HG03025 (cell line): ENCODE data around the gene ARHGAP26.
"Not testable (repeated sequence)": the region's sequence is repeated elsewhere in the genome, so short reads cannot be mapped to it uniquely, and the experiment has no call there.

Experiments
- ATAC-seq: cut with Tn5 transposase; IDR thresholded peaks from one replicate; pipeline ENCODE4 v1.9.1; 2021; ENCODE audit warnings: mild to moderate bottlenecking, moderate library complexity; ENCODE audit not compliant: unreplicated experiment, low FRiP score

ARHGAP26 gene

GRCh38 chr5:143093452-143094086, 323.4 kb downstream of the ARHGAP26 start:
- no peak for ATAC-seq

DNA sequence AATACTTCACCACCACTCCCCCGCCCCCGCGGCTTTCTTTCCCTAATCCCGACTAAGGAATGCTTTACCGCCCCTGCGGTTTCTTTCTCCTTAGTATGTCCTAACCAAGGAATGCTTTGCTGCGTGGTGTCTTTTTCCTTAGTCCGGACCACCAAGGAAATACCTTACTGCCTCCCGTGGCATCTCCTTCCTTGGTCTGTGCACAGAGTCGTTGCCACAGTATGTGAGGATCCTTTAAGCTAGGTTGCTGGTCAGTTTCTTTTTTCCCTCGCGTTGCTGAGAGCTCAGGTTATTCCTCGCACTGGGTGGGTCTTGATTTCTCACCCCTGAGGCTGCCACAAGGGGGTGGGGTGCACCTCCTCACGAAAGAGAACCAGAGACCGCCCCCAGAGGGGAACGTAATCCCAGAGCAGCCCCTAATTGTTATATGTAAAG, 323.9 kb downstream of the ARHGAP26 start:
- no peak for ATAC-seq

DNA sequence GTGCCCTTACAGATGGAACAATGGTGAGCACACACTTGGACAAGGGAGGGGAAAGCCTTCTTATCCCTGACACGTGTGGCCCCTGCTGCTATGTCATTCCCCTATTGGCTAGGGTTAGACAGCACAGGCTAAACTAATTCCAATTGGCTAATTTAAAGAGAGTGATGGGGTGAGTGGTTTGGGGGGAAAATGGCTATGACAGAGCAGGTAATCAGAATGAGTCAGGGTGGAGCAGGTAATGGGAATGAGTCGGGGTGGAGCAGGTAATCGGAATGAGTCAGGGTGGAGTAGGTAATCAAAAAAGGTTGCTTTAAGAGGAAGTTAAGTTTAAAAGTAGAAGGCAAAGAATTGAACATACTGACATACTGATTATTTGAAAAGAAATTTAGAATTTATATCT, 324.4 kb downstream of the ARHGAP26 start:
- not testable (repeated sequence) for ATAC-seq

- peak; percentile 74 for ATAC-seq
Observed at GRCh38 chr5:143101121-143101520, 330.9 kb downstream of the ARHGAP26 start.

GRCh38 chr5:143101725-143102386, 331.7 kb downstream of the ARHGAP26 start:
- ATAC-seq, result no peak

GRCh38 chr5:143102411-143102810, 332.2 kb downstream of the ARHGAP26 start:
- ATAC-seq, result no peak

DNA sequence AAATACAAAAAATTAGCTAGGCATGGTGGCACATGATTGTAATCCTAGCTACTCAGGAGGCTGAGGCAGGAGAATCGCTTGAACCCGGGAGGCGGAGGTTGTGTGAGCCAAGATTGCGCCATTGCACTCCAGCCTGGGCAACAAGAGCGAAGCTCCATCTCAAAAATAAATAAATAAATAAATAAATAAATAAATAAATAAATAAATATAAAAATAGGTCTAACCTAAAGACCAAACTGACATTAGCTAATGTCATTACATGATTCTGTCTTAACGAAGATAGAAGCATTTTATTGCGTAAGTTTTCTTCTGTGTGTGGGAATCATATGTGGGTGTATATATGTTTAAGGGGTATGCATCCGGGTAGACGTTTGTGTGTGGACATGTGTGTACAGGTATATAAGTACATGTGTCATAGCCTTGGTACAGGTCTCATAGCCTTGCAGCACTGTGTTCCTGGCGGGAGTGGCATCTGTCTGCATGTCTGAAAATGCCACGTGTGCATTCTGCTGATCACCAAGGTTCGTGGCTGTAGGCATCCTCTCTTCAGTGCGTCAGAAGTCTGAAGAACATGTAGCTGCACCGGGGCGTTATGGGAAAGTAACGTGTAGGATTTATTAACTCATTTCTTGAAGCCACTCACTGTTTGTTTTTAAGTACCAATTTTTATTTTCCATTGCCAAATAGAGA, 335.2 kb downstream of the ARHGAP26 start:
- ATAC-seq, result no peak

DNA sequence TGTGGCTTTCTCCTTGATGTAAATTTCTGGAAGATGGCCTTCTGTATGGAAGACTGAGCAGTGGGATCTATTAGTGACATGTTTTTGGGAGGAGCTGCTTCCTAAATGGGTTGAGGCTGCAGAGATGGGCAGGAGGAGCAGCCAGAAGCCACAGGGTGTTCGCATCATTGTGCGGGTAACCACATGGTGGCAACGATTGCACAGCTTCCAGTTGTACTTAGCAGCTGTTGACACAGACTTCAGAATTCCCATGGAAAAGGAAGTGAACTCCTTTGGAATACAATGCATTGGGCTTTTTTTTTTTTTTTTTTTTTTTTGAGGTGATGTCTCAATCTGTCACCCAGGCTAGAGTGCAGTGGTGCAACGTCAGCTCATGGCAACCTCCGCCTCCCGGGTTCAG, 336.0 kb downstream of the ARHGAP26 start:
- no peak for ATAC-seq

- no peak for ATAC-seq
Observed at GRCh38 chr5:143108498-143109128, 338.4 kb downstream of the ARHGAP26 start.

- no peak for ATAC-seq
Observed at GRCh38 chr5:143110591-143110990, 340.4 kb downstream of the ARHGAP26 start.

DNA sequence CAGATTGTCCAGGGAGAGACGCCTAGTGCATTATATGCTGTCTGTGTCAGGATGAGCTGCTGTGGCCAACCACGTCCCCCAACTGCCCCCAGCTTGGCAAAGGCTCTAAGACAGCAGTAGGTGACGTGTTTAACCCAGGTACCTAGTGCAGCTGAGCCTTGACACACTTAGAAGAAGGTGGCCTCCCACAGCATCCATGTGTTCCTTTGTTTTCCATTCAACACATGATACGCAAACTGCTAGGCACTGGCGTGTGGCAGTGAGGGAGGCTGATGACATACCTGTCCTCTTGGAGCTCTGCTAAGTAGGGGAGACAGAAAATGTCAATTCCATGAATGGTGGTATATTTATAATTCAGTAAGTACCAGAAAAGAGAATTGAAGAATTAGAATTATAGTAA, 341.6 kb downstream of the ARHGAP26 start:
- ATAC-seq, result no peak

DNA sequence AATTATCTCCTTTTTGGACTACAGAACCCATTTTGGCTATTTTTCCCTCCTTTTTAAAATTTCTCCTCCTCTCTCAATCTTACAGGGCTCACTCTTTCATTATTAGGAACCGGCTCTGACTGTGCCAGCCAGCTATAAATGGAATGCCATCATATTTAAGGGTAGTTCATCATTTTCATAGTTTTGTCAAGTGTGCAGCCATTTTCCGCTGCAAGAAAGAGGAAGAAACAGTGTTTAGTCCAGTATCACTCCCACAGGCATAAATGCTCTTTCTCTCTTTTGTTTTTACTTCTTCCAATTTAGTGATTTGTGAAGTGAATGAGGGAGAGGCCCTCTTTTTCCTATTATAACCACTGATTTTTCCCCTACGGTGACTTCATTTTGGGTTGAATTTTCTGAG, 343.3 kb downstream of the ARHGAP26 start:
- no peak for ATAC-seq

DNA sequence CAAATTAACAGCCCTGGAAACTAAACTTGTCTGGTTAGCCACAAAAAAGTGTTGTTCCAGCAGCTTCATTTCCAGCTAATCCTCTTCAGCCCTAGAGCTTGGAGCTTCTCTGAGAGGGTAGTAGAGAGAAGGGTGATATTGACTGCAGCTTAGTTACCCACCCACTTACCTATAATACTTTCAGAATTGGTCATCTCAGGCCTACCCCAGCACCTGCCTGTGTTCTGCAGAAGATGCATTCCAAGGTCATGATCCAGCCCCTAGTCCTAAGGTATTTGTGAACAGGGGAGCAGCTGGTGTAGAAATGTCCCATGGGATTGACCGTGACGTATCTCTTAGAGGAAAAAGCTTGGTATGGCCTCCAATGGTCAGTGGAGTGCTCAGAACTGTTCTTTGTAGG, 344.3 kb downstream of the ARHGAP26 start:
- ATAC-seq, result no peak

- ATAC-seq, result no peak
Observed at GRCh38 chr5:143115381-143115780, 345.2 kb downstream of the ARHGAP26 start.

GRCh38 chr5:143116814-143117213, 346.6 kb downstream of the ARHGAP26 start:
- ATAC-seq, result no peak

DNA sequence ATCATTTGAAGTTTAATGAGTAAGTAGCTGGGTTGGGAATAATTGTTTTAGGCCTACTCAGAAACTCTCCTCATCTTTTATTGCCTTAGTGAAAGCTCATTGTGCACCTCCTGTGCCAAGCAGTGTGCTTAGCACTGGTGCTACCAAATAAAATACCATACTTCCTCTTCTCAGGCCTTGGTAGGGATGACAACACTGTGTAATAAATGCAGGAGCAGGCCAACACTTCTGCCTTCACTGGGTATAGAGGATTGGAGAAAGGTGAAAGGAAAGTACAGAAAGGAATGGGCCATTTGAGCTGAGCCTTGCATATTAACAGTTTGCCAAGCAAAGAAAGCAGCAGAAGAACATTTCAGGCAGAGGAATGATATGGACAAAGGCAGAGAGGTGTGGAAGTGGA, 347.6 kb downstream of the ARHGAP26 start:
- no peak for ATAC-seq

DNA sequence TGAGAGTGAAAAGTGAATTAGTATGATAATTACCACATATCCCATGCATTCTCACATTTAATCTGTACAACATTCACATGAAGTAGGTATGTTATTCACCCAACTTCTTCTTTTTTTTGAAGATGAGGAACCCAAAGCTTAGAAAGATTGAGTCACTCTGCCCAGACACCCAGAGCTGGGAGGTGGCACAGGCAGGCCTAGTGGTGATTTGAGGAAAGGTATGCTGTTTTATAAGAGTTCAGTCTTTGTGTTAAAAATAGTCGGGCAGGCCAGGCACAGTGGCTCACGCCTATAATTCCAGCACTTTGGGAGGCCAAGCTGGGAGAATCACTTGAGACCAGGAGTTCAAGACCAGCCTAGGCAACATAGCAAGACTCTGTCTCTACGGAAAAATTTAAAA, 348.0 kb downstream of the ARHGAP26 start:
- no peak for ATAC-seq

DNA sequence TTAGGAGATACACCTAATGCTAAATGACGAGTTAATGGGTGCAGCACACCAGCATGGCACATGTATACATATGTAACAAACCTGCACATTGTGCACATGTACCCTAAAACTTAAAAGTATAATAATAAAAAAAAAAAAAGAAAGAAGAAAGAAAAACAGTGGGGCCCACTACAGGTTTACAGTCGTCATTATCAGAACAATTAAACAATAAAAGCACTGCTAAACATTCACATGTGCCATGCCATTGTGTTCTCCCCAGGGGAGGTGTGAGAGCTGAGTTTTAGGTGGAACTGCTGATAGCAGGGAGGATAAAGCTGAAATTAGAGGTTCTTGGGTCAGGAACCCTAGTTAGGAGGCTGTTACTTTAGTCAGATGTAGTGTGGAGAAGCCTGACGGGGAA, 348.6 kb downstream of the ARHGAP26 start:
- ATAC-seq, result not testable (repeated sequence)

DNA sequence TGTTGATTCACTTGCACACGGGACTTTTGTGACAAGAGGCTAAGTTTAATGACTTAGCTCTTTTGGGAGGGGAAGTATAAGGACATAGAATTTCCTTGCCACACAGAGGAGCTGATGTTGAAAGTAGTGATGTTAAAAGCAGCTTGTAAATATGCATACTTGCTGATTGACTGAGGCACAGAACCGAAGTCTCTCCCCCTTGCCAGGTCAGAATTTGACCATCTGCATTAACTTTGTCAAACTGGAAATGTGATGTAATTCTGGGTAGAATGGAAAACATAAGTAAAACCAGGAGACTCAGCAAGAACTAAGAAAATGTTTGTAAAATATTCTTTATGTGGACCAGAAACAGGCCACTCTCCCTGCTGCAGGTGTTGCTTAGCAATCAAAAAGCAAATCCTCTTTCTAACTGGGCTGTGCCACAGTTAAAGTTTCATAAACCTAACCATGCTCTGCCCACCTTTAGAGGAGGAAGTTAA, 349.2 kb downstream of the ARHGAP26 start:
- ATAC-seq, result peak; percentile 78

DNA sequence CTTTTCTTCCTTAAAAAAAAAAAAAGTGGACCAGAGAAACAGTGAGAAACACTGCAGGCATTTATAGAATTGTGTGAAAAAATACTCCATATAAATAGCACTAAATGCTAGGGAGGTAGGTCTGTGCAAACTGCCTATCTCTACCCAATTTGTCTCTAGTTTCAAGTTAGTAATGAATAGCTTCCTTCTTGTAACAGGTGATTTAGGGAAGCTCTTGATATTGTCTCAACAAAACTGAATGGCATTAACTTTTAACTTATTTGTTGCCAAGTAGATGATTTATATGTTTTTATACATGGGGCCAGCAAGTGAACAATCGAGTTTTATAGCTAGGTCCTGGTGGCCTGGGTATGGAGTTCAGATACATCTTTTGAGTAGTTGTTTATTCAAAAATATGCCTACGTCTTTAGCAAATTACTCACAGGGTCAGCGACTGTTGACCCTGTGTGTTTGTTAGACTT, 349.7 kb downstream of the ARHGAP26 start:
- ATAC-seq, result peak; percentile 29
